ENCODE measurements around the gene TEK. TPM values are rescaled to one million over a fixed set of nuclear protein-coding genes. Genes with fewer than 3 reads are reported as not detected.
A peak's percentile ranks its signal among the peaks of the same experiment; 100 is the strongest.
"Not testable (repeated sequence)": the region's sequence is repeated elsewhere in the genome, so short reads cannot be mapped to it uniquely, and the experiment has no call there.

TEK gene
- total RNA-seq, 3 donors from 2014 or later: 5.9 to 15.2 (median 14.4) TPM

GRCh38 chr9:27227192-27227591 is 118.2 kb downstream of the TEK start:
- H3K36me3 ChIP-seq: no peaks in the 10 kb centered on the region
- H3K9me3 ChIP-seq: peaks cover 5% of the 10 kb centered on the region in 2 donors
- no peak overlapping the region for H3K4me3 ChIP-seq
- no peaks in the 10 kb centered on the region for H3K27me3 ChIP-seq
- no peak overlapping the region for H3K27ac ChIP-seq
- no peak for TF ChIP-seq POLR2AphosphoS5 (IDR thresholded peaks at IDR 0.05)
- no peak for TF ChIP-seq POLR2A (IDR thresholded peaks at IDR 0.05)
- TF ChIP-seq CTCF (IDR thresholded peaks at IDR 0.05): no peak
- intact Hi-C loops (cut with DNase I; ENCODE audit: low total_unique reads): no loop called here
- no peaks in the 10 kb centered on the region for H3K4me1 ChIP-seq
- DNase-seq (ENCODE audit: low spot score in 2 of 2): no peak

- peaks cover 5 to 20% of the 10 kb centered on the region in 2 donors for H3K9me3 ChIP-seq
- H3K36me3 ChIP-seq; H3K4me3 ChIP-seq; H3K4me1 ChIP-seq; DNase-seq (ENCODE audit: low spot score in 2 of 2); intact Hi-C loops (cut with DNase I; ENCODE audit: low total_unique reads); H3K27ac ChIP-seq; H3K27me3 ChIP-seq: not testable (repeated sequence)
These were observed 130.6 kb downstream of the TEK start for GRCh38 chr9:27239648-27240047.

GRCh38 chr9:27247756-27248155 is 138.7 kb downstream of the TEK start:
- Histone ChIP-seq H3K9me3 (no peaks in the 10 kb centered on the region), H3K27me3 (no peaks in the 10 kb centered on the region), H3K4me1 (no peaks in the 10 kb centered on the region), H3K4me3 (no peak overlapping the region), H3K36me3 (no peaks in the 10 kb centered on the region), H3K27ac (no peak overlapping the region)
- TF ChIP-seq CTCF (IDR thresholded peaks at IDR 0.05) (peak in 2 of 3 donors; percentile 23 to 32), POLR2A (IDR thresholded peaks at IDR 0.05) (no peak)
- DNase-seq (ENCODE audit: low spot score in 2 of 2): no peak
- intact Hi-C loops (cut with DNase I; ENCODE audit: low total_unique reads): loop anchor here (2.0 kb wide), 1 partner anchor 31 kb away; no protein-coding TSS in a partner anchor

- no peak for DNase-seq (ENCODE audit: low spot score in 2 of 2)
- TF ChIP-seq POLR2A (IDR thresholded peaks at IDR 0.05) (no peak), POLR2AphosphoS5 (IDR thresholded peaks at IDR 0.05) (no peak), CTCF (IDR thresholded peaks at IDR 0.05) (no peak)
- H3K4me1 ChIP-seq: no peaks in the 10 kb centered on the region
- H3K4me3 ChIP-seq: no peak overlapping the region
- intact Hi-C loops (cut with DNase I; ENCODE audit: low total_unique reads): loop anchor here (2.0 kb wide), 1 partner anchor 30 kb away; no protein-coding TSS in a partner anchor
- H3K9me3 ChIP-seq: no peaks in the 10 kb centered on the region
- H3K27ac ChIP-seq: no peak overlapping the region
- no peaks in the 10 kb centered on the region for H3K27me3 ChIP-seq
- H3K36me3 ChIP-seq: no peaks in the 10 kb centered on the region
These were observed 139.7 kb downstream of the TEK start for GRCh38 chr9:27248702-27249101.

- no peak for DNase-seq (ENCODE audit: low spot score in 2 of 2)
- intact Hi-C loops (cut with DNase I; ENCODE audit: low total_unique reads): no loop called here
- Histone ChIP-seq H3K4me1 (no peaks in the 10 kb centered on the region), H3K27me3 (no peaks in the 10 kb centered on the region), H3K4me3 (no peak overlapping the region), H3K9me3 (no peaks in the 10 kb centered on the region), H3K36me3 (no peaks in the 10 kb centered on the region), H3K27ac (no peak overlapping the region)
- TF ChIP-seq POLR2AphosphoS5 (IDR thresholded peaks at IDR 0.05) (no peak), CTCF (IDR thresholded peaks at IDR 0.05) (no peak), POLR2A (IDR thresholded peaks at IDR 0.05) (no peak)
These were observed 149.6 kb downstream of the TEK start for GRCh38 chr9:27258662-27259061.
